Measurements from ENCODE around the gene CARD11. TPM values are rescaled to one million over a fixed set of nuclear protein-coding genes. Genes with fewer than 3 reads are reported as not detected.

Gene CARD11
- total RNA-seq, 6 experiments from 2014 or later, result 0.37 to 0.90 (median 0.50) TPM

DNA sequence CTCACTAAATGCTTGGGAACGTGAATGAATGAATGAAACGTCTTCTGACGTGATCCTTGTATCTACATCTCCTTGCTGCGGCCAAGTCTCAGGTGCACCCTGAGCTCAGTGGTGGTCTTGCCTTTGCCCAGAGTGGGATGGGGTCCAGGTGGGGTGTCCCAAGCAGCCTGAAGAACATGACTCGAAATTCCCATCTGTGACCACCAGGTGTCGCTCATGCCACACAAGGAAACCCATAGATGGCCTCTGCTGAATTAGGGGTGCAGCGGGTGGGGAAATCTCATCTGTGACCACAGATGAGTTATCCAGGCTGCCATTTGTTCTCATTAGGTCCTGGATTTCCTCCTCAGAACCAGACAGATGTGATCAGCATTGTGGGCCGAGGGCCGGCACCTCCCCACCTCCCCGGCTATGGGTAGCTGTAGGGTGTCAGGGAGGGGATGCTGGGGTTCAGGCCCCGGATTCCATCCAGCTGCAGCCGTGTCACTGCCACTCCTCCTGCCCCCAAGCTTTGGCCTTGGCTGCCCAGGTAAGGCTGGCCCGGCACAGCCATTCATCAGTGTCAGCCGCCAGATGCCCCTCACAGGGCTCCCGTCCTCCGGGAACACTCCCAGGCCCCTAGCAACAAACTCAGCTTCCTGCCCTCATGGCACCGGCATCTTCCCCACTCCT lies 178.5 kb downstream of the CARD11 start:
- intact Hi-C loops (cut with DNase I), result no loop called here
- H3K27ac ChIP-seq, result no peak overlapping the region

DNA sequence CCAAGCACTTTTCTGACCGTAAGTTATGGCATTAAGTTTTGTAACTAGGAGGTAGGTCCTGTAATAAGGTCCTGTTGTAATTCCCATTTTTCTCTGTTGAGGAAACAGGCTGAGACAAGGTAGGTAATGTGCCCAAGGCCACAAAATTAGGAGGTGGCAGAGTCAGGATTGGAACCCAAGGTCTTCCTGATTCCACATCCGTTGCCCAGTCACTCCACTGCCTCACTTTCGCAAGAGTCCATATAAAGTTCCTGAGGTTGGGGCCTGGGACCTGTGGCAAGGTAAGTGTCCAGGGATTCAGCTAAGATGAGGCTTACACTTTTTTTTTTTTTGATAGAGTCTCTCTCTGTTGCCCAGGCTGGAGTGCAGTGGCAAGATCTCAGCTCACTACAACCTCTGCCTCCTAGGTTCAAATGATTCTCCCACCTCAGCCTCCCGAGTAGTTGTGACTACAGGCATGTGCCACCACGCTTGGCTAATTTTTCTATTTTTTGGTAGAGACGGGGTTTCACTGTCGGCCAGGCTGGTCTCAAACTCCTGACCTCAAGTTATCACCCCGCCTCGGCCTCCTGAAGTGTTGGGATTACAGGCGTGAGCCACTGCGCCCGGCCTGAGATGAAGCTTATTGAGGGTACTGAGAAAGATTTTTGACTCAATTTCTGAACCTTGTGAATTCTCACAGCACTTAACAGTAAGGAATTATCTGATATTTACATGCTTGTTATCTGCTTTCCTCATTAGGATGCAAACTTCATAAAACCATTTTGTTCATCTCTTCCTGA lies 179.3 kb downstream of the CARD11 start:
- TF ChIP-seq POLR2A (IDR thresholded peaks at IDR 0.05), result no peak
- H3K9me3 ChIP-seq, result no peaks in the 10 kb centered on the region
- H3K4me3 ChIP-seq, result no peak overlapping the region
- intact Hi-C loops (cut with DNase I), result no loop called here
- ATAC-seq (peak in 1 of 4 donors; percentile 3), DNase-seq (no peak)
- H3K4me1 ChIP-seq, result no peaks in the 10 kb centered on the region
- 51% methylated on average over 10 of the region's 12 CpGs for WGBS (ENCODE audit: insufficient coverage, low coverage, low lambda C conversion rate, missing lambda C conversion rate)
- peak overlapping the region; percentile 20 to 81 (median 50) for H3K27ac ChIP-seq
- H3K36me3 ChIP-seq, result no peaks in the 10 kb centered on the region
- no peaks in the 10 kb centered on the region for H3K27me3 ChIP-seq

More for the DNA sequence above, 178.5 kb downstream of the CARD11 start:
- Histone ChIP-seq H3K4me3 (no peak overlapping the region), H3K27me3 (no peaks in the 10 kb centered on the region), H3K36me3 (no peaks in the 10 kb centered on the region), H3K9me3 (no peaks in the 10 kb centered on the region), H3K4me1 (no peaks in the 10 kb centered on the region)
- TF ChIP-seq, protein P1, sequence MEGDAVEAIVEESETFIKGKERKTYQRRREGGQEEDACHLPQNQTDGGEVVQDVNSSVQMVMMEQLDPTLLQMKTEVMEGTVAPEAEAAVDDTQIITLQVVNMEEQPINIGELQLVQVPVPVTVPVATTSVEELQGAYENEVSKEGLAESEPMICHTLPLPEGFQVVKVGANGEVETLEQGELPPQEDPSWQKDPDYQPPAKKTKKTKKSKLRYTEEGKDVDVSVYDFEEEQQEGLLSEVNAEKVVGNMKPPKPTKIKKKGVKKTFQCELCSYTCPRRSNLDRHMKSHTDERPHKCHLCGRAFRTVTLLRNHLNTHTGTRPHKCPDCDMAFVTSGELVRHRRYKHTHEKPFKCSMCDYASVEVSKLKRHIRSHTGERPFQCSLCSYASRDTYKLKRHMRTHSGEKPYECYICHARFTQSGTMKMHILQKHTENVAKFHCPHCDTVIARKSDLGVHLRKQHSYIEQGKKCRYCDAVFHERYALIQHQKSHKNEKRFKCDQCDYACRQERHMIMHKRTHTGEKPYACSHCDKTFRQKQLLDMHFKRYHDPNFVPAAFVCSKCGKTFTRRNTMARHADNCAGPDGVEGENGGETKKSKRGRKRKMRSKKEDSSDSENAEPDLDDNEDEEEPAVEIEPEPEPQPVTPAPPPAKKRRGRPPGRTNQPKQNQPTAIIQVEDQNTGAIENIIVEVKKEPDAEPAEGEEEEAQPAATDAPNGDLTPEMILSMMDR (IDR thresholded peaks at IDR 0.05), result peak; percentile 79 to 93 (median 91)
- no peak for TF ChIP-seq POLR2A (IDR thresholded peaks at IDR 0.05)
- whole genome bisulfite sequencing (ENCODE audit: insufficient coverage, low coverage, low lambda C conversion rate, missing lambda C conversion rate), result 37% methylated on average over 10 of the region's 17 CpGs
- no peak for DNase-seq
- ATAC-seq, result peak; percentile 37 to 61 (median 49)

DNA sequence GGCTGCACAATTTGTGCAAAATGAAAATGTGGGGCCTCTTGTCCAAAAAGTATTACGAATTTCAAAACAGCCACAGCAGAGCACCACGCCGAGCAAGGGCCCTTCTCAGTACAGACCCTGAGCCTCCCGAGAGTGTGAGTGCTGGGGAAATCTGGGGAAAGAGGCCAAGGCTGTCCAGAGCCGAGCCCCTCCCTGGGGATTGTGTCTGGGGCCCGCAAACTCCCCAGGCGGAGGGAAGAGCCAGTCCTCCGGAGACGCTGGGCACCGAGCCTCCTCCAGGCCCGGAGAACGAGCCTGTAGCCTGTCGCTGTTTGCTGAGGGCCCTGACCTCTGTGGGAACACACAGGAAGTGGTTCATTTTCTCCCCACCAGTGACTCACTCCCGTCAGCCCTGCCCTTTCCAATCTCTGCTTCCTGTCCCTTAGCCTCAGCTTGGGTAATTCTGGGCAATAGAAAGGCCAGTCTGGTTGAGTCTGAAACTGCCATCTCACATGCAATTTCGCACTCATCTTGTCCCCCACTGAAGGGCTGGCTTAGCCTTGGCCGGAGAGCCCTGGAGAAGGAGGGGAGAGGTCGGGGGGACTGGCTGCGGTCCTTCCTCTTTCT lies 180.1 kb downstream of the CARD11 start:
- Histone ChIP-seq H3K4me1 (no peaks in the 10 kb centered on the region), H3K4me3 (no peak overlapping the region), H3K36me3 (no peaks in the 10 kb centered on the region), H3K27ac (peak overlapping the region; percentile 50 to 81 (median 58)), H3K9me3 (no peaks in the 10 kb centered on the region), H3K27me3 (no peaks in the 10 kb centered on the region)
- peak; percentile 81 to 93 (median 87) for ATAC-seq
- 35% methylated on average over 14 of the region's 18 CpGs for WGBS (ENCODE audit: insufficient coverage, low coverage, low lambda C conversion rate, missing lambda C conversion rate)
- DNase-seq, result peak in 2 of 3 donors; percentile 65 to 68
- intact Hi-C loops (cut with DNase I), result no loop called here
- TF ChIP-seq POLR2A (IDR thresholded peaks at IDR 0.05), result peak; percentile 66
- TF ChIP-seq, protein P1 (IDR thresholded peaks at IDR 0.05), result no peak

DNA sequence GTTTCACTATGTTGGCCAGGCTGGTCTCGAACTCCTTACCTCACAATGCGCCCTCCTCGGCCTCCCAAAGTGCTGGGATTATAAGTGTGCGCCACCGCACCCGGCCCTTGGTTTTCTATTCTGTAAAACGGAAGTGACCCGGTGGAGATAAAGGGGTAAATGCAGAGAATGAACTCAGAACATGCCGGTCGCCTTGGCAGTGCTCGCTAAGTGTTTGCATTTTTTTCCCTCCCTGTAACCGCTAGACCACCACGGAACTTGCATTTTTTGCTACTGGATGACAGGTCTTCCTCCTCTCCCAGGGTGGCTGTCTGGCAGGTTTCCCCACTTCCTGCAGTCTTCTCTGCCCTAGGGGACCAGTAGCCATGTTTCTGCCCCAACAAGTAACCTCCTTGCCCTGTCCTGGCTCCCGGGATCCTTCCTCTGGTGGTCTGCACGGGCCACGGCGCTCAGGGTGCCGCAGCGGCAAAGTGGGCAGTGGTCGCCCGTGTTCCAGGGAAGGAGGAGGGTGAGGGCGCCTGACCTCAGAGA lies 180.8 kb downstream of the CARD11 start:
- ATAC-seq, result peak in 1 of 4 donors; percentile 3
- intact Hi-C loops (cut with DNase I), result no loop called here

More for the DNA sequence above, 180.8 kb downstream of the CARD11 start:
- 73% methylated on average over 10 of the region's 22 CpGs for WGBS (ENCODE audit: insufficient coverage, low coverage, low lambda C conversion rate, missing lambda C conversion rate)
- Histone ChIP-seq H3K27ac (peak overlapping the region; percentile 50 to 81 (median 58)), H3K4me1 (no peaks in the 10 kb centered on the region), H3K4me3 (no peak overlapping the region), H3K9me3 (no peaks in the 10 kb centered on the region), H3K27me3 (no peaks in the 10 kb centered on the region), H3K36me3 (no peaks in the 10 kb centered on the region)
- TF ChIP-seq, protein P1 (IDR thresholded peaks at IDR 0.05), result no peak
- no peak for TF ChIP-seq POLR2A (IDR thresholded peaks at IDR 0.05)
- no peak for DNase-seq

Measured in right lobe of liver (tissue), 6 donors.